Skin of body (tissue), 2 donors: ENCODE results near the gene RPL32. TPM values are rescaled to one million over a fixed set of nuclear protein-coding genes. Genes with fewer than 3 reads are reported as not detected.

Experiments used
- DNase-seq: peaks from one replicate; lab custom pipeline; 2025; lab: John Stamatoyannopoulos, UW
- total RNA-seq: library from RNA; depleted of rRNA; stranded (reverse); fragments of >200 nt; gene quantifications from one replicate; pipeline ENCODE4 v1.2.3, GENCODE V29; 2014

The RPL32 gene
- total RNA-seq, 1 donor from 2014 or later = 1,974 TPM

DNA sequence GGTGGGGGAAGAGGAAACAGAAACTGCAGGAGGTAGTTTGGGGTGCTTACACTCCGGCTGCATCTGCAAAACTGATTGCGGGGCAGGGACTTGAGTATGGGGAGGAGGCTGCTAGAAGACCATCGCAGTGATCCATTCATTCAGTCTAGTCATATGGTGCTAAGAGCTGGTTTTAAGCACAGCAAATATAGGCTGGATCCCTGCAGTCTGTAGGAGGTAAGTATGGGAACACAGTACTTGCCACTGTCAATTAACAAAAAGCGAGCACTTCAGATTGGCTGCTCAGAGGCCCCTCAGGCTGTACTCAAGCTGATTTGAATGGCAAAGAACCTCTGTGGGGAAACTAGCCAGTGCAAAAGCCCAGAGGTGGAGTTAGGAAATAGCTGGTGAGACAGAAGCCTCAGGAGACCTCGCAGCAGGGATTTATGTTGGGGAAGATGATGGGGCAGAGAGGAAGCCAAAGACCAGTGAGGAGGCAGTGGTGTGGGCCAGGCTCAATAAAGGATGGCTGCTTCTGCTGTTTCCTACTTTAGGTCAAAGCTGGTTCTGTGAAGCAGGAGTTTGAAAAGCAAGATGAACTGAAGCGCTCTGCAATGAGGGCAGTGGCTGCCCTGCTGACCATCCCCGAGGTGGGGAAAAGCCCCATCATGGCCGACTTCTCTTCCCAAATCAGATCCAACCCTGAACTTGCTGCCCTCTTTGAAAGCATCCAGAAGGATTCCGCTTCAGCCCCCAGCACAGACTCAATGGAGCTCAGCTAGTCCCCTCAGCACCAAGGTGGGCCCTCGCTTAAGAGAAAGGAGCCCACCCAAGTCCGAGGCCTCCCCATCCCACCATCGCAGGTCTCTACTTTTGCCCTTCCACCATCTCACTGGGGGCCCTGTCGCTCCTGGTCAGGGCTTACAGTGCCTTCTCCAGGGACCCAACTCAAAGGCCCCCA lies 7.9 kb downstream of the RPL32 start:
- no peak for DNase-seq

DNA sequence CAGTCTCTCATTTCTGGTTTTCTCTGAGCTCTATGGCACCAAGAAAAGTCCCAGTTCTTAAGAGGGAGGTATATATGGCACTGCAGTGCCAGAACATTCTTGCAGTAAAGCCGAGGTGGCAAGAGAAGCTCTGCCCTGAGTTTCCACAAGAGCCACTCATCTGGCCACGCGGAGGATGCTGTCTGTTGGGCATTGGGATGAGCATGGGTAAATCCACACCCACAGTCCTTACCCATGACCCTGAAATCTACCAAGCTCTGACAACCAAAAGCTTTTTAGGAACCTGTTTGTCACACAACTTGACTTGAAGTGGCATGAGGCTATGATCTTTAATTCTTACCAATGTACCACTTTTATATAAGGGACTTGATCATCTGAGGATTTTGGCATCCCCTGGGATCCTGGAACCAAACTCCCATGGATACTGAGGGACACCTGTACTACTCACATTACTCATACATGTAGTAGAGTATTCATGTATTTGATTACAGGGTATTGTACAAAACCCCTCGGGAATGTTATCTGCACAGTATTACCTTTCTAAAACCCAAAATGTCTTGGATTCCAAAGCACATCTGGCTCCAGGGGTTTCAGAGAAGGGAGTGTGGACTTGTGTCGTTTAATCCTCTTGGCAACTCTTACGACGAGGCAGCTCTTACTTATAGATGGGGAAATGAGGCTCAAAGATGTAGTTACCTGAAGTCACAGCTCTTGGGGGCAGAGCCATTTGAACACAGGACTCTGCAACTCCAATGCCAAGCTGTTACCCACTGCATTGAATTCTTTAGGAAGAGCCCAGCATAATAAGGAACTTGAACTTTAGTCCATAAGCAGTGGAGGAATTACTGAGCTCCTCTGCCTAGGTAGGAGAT lies 8.8 kb downstream of the RPL32 start:
- no peak for DNase-seq

DNA sequence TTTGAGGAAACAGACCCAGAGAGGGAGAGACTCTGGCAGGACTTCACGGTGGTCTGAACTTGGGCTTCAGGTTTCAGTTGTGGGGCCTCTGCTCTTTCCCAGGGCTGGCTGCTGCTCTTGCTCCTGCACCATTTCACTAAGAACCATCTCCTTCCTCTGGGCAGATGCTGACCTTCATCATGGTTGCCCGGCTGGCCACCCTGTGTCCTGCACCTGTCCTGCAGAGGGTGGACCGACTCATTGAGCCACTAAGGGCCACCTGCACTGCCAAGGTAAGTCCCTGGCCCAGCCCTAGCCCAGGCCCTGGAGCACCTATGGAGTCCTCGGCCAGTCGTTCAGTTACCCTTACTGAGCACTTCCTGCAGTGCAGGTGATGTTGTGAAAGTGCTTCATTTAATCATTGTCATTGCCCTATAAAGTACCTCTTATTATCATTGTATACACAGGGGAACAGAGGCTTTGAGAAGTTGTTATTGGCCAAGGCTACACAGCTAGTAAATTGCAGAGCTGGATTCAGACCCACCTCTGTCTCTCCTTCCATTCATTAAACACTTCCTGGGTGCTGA lies 10.0 kb downstream of the RPL32 start:
- DNase-seq = no peak

DNA sequence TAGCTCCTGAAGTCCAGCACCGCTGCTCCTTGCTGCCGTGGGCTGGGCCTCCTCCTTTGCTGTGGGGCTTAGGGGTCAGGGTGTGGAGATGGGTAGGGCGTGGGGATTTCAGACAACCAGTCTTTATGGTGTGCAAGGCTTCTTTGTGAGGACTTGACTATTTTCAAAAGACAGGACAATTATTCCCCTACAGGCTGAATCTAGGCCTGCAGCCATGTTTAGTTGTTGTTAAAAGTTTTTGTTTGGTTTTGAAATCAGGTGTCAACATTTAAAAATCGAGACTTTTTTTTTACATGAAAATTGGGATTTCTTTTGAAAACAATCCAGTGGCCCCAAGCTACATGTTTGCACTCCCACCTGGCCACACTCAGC lies 10.6 kb downstream of the RPL32 start:
- no peak for DNase-seq

DNA sequence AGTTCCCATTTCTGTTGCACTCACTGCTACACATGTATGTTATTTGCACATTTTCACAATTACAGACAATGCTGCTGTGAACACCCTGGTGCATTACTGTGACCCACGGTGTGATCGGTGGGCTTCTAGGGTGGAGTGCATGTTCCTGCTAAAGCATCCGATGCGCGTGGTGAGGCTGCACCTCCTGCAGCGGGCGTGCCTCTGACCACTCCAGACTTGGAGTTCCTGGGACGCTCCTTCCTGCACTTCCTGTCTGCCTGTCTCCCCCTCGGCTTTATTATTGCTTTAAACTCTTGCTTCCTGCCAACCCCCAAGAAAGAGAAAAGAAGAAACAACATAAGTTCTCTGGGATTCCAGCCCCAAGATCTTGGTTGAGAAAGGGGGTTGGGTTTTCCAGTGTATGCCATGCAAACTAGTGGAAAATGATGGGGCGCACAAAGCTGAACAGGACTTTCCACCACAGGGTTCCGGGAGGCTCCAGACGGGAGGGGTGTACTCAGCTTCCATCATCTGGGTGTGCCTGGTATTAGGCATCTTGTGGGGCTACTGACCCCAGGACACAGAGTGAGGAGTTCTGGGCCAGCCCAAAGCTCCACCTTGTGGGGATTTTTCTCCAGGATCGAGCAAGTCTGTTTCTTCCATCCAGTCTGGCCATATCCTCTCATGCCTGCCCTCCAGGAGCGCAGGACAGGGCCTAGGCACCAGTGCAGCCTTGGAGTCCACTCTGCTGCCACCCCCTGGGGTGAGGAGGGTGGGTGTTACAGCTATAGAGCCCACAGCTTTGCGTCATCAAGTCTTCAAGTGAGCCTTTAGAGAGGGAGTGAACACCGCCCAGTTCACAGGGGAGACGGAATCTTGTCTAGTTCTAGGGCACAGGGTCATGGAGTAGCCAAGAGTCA lies 11.2 kb downstream of the RPL32 start:
- no peak for DNase-seq

DNA sequence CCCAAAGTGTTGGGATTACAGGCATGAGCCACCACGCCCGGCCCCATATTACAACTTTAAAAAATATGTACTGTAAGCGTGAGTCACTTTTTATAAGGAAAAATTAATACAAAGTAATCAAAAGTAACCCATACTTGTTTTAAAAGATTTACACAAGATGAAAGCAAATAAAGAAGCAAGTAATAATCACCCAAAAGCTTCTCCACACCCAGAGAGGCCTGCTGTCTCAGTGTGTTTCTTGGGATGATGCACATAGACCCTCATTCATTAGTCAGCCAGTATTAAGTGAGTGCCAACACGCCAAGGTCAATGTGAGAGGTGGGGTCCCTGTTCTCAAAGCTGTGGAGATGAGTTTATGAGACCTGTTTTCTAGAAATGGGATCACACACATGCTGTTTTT lies 12.0 kb downstream of the RPL32 start:
- DNase-seq = no peak

DNA sequence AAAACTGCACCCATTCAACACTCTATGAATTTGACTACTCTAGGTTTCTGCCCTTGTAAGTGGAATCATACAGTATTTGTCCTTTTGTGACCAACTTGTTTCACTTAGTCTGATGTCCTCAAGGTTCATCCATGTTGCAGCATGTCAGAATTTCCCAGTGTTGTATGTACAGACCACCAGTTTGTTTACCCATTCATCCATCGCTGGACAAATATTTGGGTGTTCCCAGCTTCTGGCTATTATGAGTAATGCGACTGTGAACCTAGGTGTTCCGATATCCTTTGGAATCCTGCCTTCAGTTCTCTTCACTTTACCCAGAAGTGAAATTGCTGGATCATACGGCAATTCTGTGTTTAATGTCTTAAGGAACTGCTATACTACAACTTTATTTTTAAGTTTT lies 12.6 kb downstream of the RPL32 start:
- no peak for DNase-seq

DNA sequence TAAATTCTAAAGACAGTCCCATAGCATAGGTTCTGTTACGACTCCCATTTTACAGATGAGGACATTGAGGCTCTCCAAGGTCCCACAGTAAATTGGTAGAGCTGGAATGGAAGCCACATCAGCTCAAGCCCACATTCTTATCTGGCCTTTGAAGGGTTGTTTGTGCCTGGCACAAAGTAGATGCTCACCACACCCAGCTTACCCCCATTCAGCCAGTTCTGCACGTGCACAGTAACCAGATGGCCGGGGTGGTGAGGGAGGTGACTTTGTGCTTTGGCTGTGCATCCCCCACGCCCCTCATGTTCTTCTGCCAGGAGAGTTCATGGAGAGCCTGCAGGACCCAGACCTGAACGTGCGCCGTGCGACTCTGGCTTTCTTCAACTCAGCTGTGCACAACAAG lies 16.2 kb downstream of the RPL32 start:
- no peak for DNase-seq

DNA sequence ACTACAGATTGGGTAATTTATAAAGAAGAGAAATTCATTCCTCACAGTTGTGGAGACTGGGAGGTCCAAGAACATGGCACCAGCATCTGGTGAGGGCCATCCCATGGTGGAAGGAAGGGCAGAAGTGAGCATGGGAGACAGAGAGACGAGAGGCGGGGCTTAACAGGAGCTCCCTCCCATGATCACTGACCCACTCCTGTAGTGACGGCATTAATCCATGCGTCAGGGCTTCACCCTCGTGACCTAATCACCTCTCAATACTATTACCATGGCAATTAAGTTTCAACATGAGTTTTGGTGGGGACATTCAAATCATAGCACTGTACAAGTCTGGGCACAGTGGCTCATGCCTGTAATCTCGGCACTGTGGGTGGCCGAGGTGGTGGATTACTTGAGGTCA lies 17.1 kb downstream of the RPL32 start:
- no peak for DNase-seq

DNA sequence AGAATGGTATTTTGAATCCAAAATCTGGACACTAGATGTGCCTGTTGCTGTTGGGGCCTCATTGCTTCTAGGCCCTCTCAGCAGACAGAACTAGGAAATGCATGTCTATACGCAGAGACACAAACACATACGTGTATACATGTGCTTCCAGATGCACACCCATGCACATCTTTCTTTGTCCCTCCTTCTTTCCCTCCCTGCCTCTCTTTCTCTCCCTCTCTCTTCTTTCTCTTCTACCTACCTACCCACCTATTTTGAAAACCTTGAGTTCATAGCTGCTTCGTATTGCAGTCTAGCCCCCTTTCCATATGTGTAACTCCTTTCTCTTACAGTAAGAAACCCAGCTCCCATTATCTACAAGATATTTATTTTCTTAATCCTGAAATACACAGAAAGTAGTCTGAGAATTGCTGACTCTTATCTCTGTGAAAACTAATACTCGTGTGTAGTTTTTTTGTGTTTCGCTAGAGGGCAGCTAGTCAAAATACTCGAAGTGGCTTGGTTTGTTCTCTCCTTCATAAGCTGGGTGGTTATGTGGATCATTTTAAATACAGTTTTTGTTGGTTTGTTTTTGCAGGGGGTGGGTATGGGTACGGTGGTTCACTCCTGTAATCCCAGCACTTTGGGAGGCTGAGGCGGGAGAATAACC lies 18.5 kb downstream of the RPL32 start:
- no peak for DNase-seq

DNA sequence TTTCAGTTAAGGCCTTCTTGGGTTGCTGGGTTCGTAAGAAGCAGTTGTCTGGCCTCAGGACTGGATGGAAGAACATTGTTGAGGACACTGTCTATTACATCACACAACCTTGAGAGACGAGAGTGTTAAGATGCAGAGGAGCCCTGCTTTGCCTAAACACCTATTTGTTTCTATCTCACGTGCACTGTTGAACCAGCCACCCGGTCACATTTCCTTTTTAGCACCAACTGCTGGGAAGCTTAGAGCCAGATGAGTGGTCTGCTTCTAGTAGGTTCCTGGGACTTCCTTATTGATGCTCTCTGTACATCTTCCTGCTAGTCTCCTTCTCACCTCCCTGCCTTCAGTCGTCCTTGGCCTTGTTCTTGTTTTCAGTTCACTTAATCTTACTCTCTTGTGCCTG lies 22.6 kb downstream of the RPL32 start:
- DNase-seq = no peak

DNA sequence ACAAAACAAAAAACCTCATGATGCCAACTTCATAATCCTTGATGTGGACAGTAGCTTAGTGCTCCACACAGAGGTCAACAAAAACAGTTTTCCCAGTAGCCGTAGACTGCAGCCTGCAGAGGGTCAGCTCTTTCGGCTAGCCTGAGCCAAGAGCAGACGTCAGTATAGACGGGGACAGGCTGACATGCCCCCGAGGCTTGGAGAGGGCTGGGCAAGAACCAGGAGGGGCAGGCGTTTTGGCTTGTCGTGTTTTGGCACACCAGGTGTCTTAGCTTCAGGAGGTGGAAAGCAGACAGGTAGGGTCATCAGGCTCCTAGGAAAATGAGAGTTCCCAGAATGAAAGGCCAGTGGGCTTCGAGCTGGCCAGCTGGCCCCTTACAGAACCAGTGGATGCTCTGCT lies 23.1 kb downstream of the RPL32 start:
- no peak for DNase-seq

DNA sequence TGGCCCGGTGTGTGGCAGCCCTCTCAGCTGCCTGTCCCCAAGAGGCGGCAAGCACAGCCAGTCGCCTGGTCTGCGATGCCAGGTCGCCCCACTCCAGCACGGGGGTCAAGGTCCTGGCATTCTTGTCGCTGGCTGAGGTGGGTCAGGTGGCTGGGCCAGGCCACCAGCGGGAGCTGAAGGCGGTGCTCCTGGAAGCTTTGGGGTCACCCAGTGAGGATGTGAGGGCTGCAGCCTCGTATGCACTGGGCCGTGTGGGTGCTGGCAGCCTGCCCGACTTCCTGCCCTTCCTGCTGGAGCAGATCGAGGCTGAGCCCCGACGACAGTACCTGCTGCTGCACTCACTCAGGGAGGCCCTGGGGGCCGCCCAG lies 24.0 kb downstream of the RPL32 start:
- DNase-seq = no peak

DNA sequence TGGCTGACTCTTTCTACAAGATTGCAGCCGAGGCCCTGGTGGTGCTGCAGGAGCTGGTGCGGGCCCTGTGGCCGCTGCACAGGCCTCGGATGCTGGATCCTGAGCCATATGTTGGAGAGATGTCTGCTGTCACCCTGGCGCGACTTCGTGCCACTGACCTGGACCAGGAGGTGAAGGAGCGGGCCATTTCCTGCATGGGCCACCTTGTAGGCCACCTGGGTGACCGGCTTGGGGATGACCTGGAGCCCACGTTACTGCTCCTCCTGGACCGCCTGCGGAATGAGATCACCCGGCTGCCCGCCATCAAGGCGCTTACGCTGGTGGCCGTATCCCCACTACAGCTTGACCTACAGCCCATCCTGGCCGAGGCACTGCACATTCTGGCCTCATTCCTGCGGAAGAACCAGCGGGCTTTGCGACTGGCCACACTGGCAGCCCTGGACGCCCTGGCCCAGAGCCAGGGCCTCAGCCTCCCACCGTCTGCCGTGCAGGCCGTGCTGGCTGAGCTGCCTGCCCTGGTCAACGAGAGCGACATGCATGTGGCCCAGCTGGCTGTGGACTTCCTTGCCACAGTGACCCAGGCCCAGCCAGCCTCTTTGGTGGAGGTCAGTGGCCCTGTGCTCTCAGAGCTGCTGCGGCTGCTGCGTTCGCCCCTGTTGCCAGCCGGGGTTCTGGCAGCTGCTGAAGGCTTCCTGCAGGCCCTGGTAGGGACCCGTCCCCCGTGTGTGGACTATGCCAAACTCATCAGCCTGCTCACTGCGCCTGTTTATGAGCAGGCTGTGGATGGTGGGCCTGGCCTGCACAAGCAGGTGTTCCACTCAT lies 24.6 kb downstream of the RPL32 start:
- no peak for DNase-seq

DNA sequence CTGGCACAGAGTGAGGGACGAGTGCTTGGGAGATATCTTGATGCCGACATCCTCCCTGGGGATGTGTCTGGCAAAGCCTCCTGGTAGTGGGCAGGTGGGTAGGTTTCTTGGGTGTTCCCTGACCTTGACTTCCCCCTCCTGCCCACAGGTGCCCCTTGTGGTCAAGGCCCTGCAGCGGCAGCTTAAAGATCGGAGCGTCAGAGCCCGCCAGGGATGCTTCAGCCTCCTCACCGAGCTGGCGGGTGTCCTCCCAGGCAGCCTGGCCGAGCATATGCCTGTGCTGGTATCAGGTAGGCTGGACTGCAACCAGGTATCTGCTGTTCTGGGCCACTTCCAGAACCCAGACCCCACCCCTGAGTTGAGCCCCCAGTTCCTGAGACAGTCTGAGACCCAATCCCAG lies 25.6 kb downstream of the RPL32 start:
- no peak for DNase-seq

DNA sequence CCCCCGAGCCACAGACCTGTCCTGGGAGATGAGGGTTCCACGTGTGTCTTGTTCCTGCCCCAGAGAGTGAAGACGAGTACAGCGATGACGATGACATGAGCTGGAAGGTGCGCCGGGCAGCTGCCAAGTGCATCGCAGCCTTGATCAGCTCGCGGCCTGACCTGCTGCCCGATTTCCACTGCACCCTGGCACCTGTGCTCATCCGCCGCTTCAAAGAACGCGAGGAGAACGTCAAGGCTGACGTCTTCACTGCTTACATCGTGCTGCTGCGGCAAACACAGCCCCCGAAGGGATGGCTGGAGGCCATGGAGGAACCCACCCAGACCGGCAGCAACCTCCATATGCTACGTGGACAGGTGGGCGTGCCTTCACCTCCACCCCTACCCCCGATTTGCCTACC lies 26.3 kb downstream of the RPL32 start:
- DNase-seq = no peak

DNA sequence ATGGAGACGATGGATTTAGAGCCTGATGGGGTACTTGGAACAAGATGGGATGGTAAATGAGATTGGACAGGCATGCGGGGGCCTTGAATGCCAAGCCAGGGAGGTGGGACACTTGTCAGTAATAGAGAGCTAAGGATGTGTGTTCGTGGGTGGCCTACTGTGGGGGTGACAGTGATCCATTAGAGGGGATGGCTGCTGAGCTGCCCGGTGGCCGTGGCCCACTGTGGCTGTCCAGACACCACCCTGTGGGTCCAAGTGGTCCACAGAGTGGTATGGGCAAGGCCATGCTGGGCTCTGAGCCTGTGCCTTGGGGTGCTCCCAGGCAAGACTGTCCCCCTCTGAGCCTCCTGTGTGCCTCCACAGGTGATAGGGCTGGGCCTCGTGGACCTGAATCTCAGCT lies 27.4 kb downstream of the RPL32 start:
- no peak for DNase-seq

DNA sequence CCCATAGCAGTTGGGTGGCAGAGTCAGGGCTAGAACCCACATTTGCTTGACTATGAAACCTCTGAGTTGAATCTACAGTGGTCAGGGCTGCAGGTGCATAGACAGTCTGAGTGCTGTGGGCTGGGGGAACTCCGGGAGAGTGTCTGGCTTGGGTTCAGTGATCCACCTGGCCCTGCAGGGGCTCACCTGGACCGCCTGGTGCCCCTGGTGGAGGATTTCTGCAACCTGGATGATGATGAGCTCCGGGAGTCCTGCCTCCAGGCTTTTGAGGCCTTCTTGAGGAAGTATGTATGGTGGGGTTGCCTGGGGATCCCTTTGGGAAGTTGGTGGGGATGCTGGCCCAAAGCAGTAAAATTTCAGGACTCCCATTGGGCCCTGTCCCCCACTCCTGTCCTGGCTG lies 28.6 kb downstream of the RPL32 start:
- DNase-seq = no peak

DNA sequence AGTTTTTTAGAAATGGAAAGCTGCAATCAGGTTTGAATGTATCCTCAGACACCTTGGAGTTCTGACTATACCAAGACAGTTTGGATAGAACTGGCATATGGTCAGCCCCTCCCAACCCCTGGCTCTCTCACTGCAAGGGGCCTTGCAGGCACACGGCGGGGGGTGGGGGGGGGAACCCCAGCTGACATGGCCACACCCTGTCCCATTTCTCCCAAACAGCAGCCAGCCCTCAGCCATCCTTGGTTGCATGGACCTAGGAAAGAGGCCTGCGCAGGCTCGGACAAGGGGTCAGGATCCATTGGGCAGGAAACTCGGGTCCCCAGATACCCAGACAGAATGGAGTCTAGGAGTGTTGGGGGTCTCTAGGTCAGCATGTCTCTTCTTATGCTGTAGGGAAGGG lies 30.4 kb downstream of the RPL32 start:
- DNase-seq = no peak
